Panc1 (cell line): ENCODE data around the gene ARHGEF12. TPM values are rescaled to one million over a fixed set of nuclear protein-coding genes. Genes with fewer than 3 reads are reported as not detected.

ENCODE experiments used
- ATAC-seq: fragments of 200-7000 bp; cut with Tn5 transposase; 2 replicates; pipeline ENCODE4 v1.9.1; 2020; ENCODE audit warnings: mild to moderate bottlenecking, moderate library complexity
- BruUV-seq: library from RNA; stranded (reverse); fragments of 400-500 nt; replicated peaks from 2 replicates; lab custom pipeline; 2021; lab: Mats Ljungman, UMichigan
- CTCF ChIA-PET: fragments of 300-600 bp; sonication (Branson Sonifier 250); formaldehyde crosslinking; loops from one replicate; lab custom pipeline; 2022; ENCODE audit warnings: antibody characterized with exemption; lab: Charles Lee
- POLR2A ChIA-PET: fragments of 300-600 bp; sonication (Branson Sonifier 250); formaldehyde crosslinking; loops from one replicate; lab custom pipeline; 2022; ENCODE audit warnings: antibody characterized with exemption; lab: Charles Lee
- DNase-seq: peaks from one replicate; pipeline ENCODE4 v3.0.0-alpha.2; 2010; ENCODE audit warnings: low read depth, low spot score
- H3K27ac ChIP-seq: 2 replicates; pipeline ENCODE4 v1.5.1; 2011; ENCODE audit warnings: mild to moderate bottlenecking, low read length, inconsistent platforms
- H3K27me3 ChIP-seq: fragments of 200-500 bp; sonication (Bioruptor generic); 2 replicates; pipeline ENCODE4 v1.6.0; 2014; ENCODE audit warnings: low read length, inconsistent platforms; ENCODE audit not compliant: control insufficient read depth, insufficient read depth
- H3K36me3 ChIP-seq: fragments of 200-500 bp; sonication (Bioruptor generic); 2 replicates; pipeline ENCODE4 v1.5.1; 2014; ENCODE audit warnings: inconsistent platforms, mild to moderate bottlenecking, low read length, moderate library complexity; ENCODE audit not compliant: control insufficient read depth, insufficient read depth
- H3K4me1 ChIP-seq: 2 replicates; pipeline ENCODE4 v1.5.1; 2011; ENCODE audit warnings: inconsistent platforms, mild to moderate bottlenecking, low read length, moderate library complexity; ENCODE audit not compliant: control insufficient read depth, insufficient read depth
- H3K4me3 ChIP-seq, 2 experiments: 2 replicates each; pipeline ENCODE4 v1.5.1; 2011 to 2012; ENCODE audit warnings: low read depth in 2 of 2, low read length in 2 of 2, mild to moderate bottlenecking in 2 of 2, inconsistent platforms in 1 of 2, moderate library complexity in 1 of 2
- H3K9me3 ChIP-seq: fragments of 200-500 bp; sonication (Bioruptor generic); 2 replicates; pipeline ENCODE4 v1.5.1; 2014; ENCODE audit warnings: low read depth, mild to moderate bottlenecking, inconsistent platforms, low read length, moderate library complexity; ENCODE audit not compliant: control insufficient read depth, insufficient read depth
- CTCF ChIP-seq: fragments of 450-650 bp; IDR thresholded peaks from 2 replicates; pipeline ENCODE4 v1.5.1; 2017; ENCODE audit warnings: mild to moderate bottlenecking
- POLR2AphosphoS5 ChIP-seq: IDR thresholded peaks from 2 replicates; pipeline ENCODE4 v1.6.1; 2012; ENCODE audit warnings: mild to moderate bottlenecking, low read depth, low read length, moderate library complexity
- REST ChIP-seq, 2 experiments: IDR thresholded peaks; 2 replicates each; pipeline ENCODE4 v1.6.1; 2011 to 2012; ENCODE audit warnings: low read depth in 2 of 2, control low read depth in 1 of 2, low read length in 1 of 2, mild to moderate bottlenecking in 1 of 2, moderate library complexity in 1 of 2; ENCODE audit not compliant: insufficient read depth in 1 of 2
- SIN3A ChIP-seq: IDR thresholded peaks from 2 replicates; pipeline ENCODE4 v1.6.1; 2012; ENCODE audit warnings: low read depth, mild to moderate bottlenecking, low read length, moderate library complexity, borderline replicate concordance; ENCODE audit not compliant: insufficient read depth
- TCF7L2 ChIP-seq: IDR thresholded peaks from 2 replicates; pipeline ENCODE4 v1.6.1; 2011; ENCODE audit warnings: mild to moderate bottlenecking, low read depth, low read length, inconsistent platforms
- in situ Hi-C: cut with HindIII; loops from 2 replicates; pipeline ENCODE4 v1.10.0; 2016; ENCODE audit warnings: low sequenced_read_pairs, low pct_unique_long_range_greater_than_20kb
- intact Hi-C: fragments of 100-400 bp; cut with micrococcal nuclease; formaldehyde crosslinking; loops from one replicate; pipeline ENCODE4 v1.10.0; 2022; ENCODE audit not compliant: unreplicated experiment
- total RNA-seq: library from RNA; stranded (reverse); gene quantifications from one replicate; pipeline ENCODE4 v1.2.1, GENCODE V29; 2021; ENCODE audit not compliant: unreplicated experiment

Gene ARHGEF12
- total RNA-seq, 1 experiment from 2014 or later: 182 TPM

GRCh38 chr11:120522021-120522420 is 185.8 kb downstream of the ARHGEF12 start:
- no peak overlapping the region for H3K27ac ChIP-seq
- in situ Hi-C loops (no loop called here), intact Hi-C loops (no loop called here)
- ATAC-seq (no peak), DNase-seq (no peak)
- H3K4me1 ChIP-seq: peaks cover 3% of the 10 kb centered on the region; the same call in 1 of the 2 replicates
- no peaks in the 10 kb centered on the region for H3K27me3 ChIP-seq
- CTCF ChIA-PET: interaction anchor here (0.8 kb wide), 1 partner anchor 9 kb away, joined by 4 read pairs; no protein-coding TSS in a partner anchor
- H3K9me3 ChIP-seq: no peaks in the 10 kb centered on the region
- POLR2A ChIA-PET: no interaction called here
- no peak overlapping the region for H3K4me3 ChIP-seq
- TF ChIP-seq CTCF (no peak), REST (IDR thresholded peaks at IDR 0.05; ENCODE audit: insufficient read depth in 1 of 2, low read depth in 2 of 2, low read length in 1 of 2) (no peak), POLR2AphosphoS5 (no peak), TCF7L2 (no peak), SIN3A (no peak)
- no peaks in the 10 kb centered on the region for H3K36me3 ChIP-seq
- BruUV-seq: no TSS peak

- Histone ChIP-seq H3K27ac (no peak overlapping the region), H3K27me3 (no peaks in the 10 kb centered on the region), H3K36me3 (no peaks in the 10 kb centered on the region), H3K4me3 (no peak overlapping the region), H3K9me3 (no peaks in the 10 kb centered on the region), H3K4me1 (peaks cover 3% of the 10 kb centered on the region; the same call in 1 of the 2 replicates)
- in situ Hi-C loops (no loop called here), intact Hi-C loops (no loop called here)
- ChIA-PET CTCF (no interaction called here), POLR2A (no interaction called here)
- no TSS peak for BruUV-seq
- ATAC-seq (no peak), DNase-seq (no peak)
- no peak for TF ChIP-seq REST (IDR thresholded peaks at IDR 0.05; ENCODE audit: insufficient read depth in 1 of 2, low read depth in 2 of 2, low read length in 1 of 2)
- TF ChIP-seq CTCF: no peak
- no peak for TF ChIP-seq SIN3A
- TF ChIP-seq POLR2AphosphoS5: no peak
- TF ChIP-seq TCF7L2: no peak
Observed at GRCh38 chr11:120522736-120523135, 186.5 kb downstream of the ARHGEF12 start.
